Activated naive CD8-positive, alpha-beta T cell (primary cell): ENCODE results near the gene NES.

Experiments
- H3K27ac Mint-ChIP-seq: one replicate; pipeline ENCODE4 v1.8.0; 2021; ENCODE audit warnings: mixed read lengths
- H3K27me3 Mint-ChIP-seq: one replicate; pipeline ENCODE4 v1.8.0; 2021; ENCODE audit warnings: mixed read lengths
- H3K36me3 Mint-ChIP-seq: one replicate; pipeline ENCODE4 v1.8.0; 2021; ENCODE audit warnings: mixed read lengths
- H3K4me1 Mint-ChIP-seq: one replicate; pipeline ENCODE4 v1.8.0; 2021; ENCODE audit warnings: low read depth, mixed read lengths
- H3K4me3 Mint-ChIP-seq: one replicate; pipeline ENCODE4 v1.8.0; 2021; ENCODE audit warnings: mild to moderate bottlenecking, mixed read lengths
- H3K9me3 Mint-ChIP-seq: one replicate; pipeline ENCODE4 v1.8.0; 2021; ENCODE audit warnings: low read depth, mixed read lengths

The NES gene

GRCh38 chr1:156676820-156677615 lies at the start of gene NES:
TSS of gene NES (minus strand) at chr1:156677407. CDS start at chr1:156677264, 143 bp downstream.
- Mint-ChIP-seq H3K4me1 (peaks cover 12% of the 10 kb centered on the region), H3K9me3 (no peaks in the 10 kb centered on the region), H3K27me3 (peaks cover 26% of the 10 kb centered on the region), H3K27ac (no peak within 1 kb of the TSS), H3K4me3 (peak within 1 kb of the TSS; percentile 53), H3K36me3 (peaks cover 2% of the 10 kb centered on the region)

GRCh38 chr1:156726549-156727226 lies 49.5 kb upstream of the NES start:
- no peak overlapping the region for H3K27ac Mint-ChIP-seq
- no peak overlapping the region for H3K4me3 Mint-ChIP-seq
- no peaks in the 10 kb centered on the region for H3K9me3 Mint-ChIP-seq
- peaks cover 39% of the 10 kb centered on the region for H3K4me1 Mint-ChIP-seq
- no peaks in the 10 kb centered on the region for H3K27me3 Mint-ChIP-seq
- H3K36me3 Mint-ChIP-seq = peaks cover 9% of the 10 kb centered on the region

- Mint-ChIP-seq H3K9me3 (no peaks in the 10 kb centered on the region), H3K36me3 (peaks cover 9% of the 10 kb centered on the region)
Measured at GRCh38 chr1:156725683-156726280, 48.6 kb upstream of the NES start.

GRCh38 chr1:156721535-156721934 lies 44.3 kb upstream of the NES start:
- Mint-ChIP-seq H3K27me3 (no peaks in the 10 kb centered on the region), H3K27ac (no peak overlapping the region), H3K4me3 (no peak overlapping the region), H3K9me3 (no peaks in the 10 kb centered on the region), H3K36me3 (peaks cover 9% of the 10 kb centered on the region), H3K4me1 (peaks cover 20% of the 10 kb centered on the region)

More at GRCh38 chr1:156725683-156726280, 48.6 kb upstream of the NES start:
- no peaks in the 10 kb centered on the region for H3K27me3 Mint-ChIP-seq
- no peak overlapping the region for H3K4me3 Mint-ChIP-seq
- H3K4me1 Mint-ChIP-seq = peaks cover 38% of the 10 kb centered on the region
- H3K27ac Mint-ChIP-seq = no peak overlapping the region

GRCh38 chr1:156721131-156721530 lies 43.9 kb upstream of the NES start:
- Mint-ChIP-seq H3K9me3 (no peaks in the 10 kb centered on the region), H3K36me3 (peaks cover 9% of the 10 kb centered on the region), H3K4me3 (no peak overlapping the region), H3K27ac (no peak overlapping the region), H3K27me3 (no peaks in the 10 kb centered on the region), H3K4me1 (peaks cover 20% of the 10 kb centered on the region)

- Mint-ChIP-seq H3K27me3 (no peaks in the 10 kb centered on the region), H3K36me3 (peaks cover 10% of the 10 kb centered on the region), H3K4me1 (peaks cover 2% of the 10 kb centered on the region), H3K27ac (no peak overlapping the region), H3K4me3 (no peak overlapping the region), H3K9me3 (no peaks in the 10 kb centered on the region)
Measured at GRCh38 chr1:156717351-156717750, 40.1 kb upstream of the NES start.

- no peak overlapping the region for H3K4me3 Mint-ChIP-seq
- H3K27ac Mint-ChIP-seq = no peak overlapping the region
- peaks cover under 1% of the 10 kb centered on the region for H3K4me1 Mint-ChIP-seq
- H3K36me3 Mint-ChIP-seq = peaks cover 10% of the 10 kb centered on the region
- H3K9me3 Mint-ChIP-seq = no peaks in the 10 kb centered on the region
- no peaks in the 10 kb centered on the region for H3K27me3 Mint-ChIP-seq
Measured at GRCh38 chr1:156714830-156715229, 37.6 kb upstream of the NES start.

- Mint-ChIP-seq H3K27me3 (no peaks in the 10 kb centered on the region), H3K4me3 (no peak overlapping the region), H3K9me3 (no peaks in the 10 kb centered on the region), H3K27ac (no peak overlapping the region), H3K4me1 (peaks cover under 1% of the 10 kb centered on the region), H3K36me3 (peaks cover 10% of the 10 kb centered on the region)
Measured at GRCh38 chr1:156712626-156713025, 35.4 kb upstream of the NES start.

- no peaks in the 10 kb centered on the region for H3K9me3 Mint-ChIP-seq
- H3K27ac Mint-ChIP-seq = no peak overlapping the region
- H3K27me3 Mint-ChIP-seq = no peaks in the 10 kb centered on the region
- peaks cover 10% of the 10 kb centered on the region for H3K36me3 Mint-ChIP-seq
- H3K4me1 Mint-ChIP-seq = peaks cover 10% of the 10 kb centered on the region
- H3K4me3 Mint-ChIP-seq = no peak overlapping the region
Measured at GRCh38 chr1:156711011-156711817, 34.0 kb upstream of the NES start.

GRCh38 chr1:156709757-156710489 lies 32.7 kb upstream of the NES start:
- Mint-ChIP-seq H3K36me3 (peaks cover 3% of the 10 kb centered on the region), H3K4me3 (no peak overlapping the region), H3K27me3 (no peaks in the 10 kb centered on the region), H3K27ac (no peak overlapping the region), H3K9me3 (no peaks in the 10 kb centered on the region), H3K4me1 (peaks cover 20% of the 10 kb centered on the region)

GRCh38 chr1:156709031-156709430 lies 31.8 kb upstream of the NES start:
- Mint-ChIP-seq H3K27me3 (no peaks in the 10 kb centered on the region), H3K27ac (no peak overlapping the region), H3K36me3 (no peaks in the 10 kb centered on the region), H3K9me3 (no peaks in the 10 kb centered on the region), H3K4me1 (peaks cover 25% of the 10 kb centered on the region), H3K4me3 (no peak overlapping the region)

- peak overlapping the region; percentile 50 for H3K27ac Mint-ChIP-seq
- H3K4me3 Mint-ChIP-seq = no peak overlapping the region
- no peaks in the 10 kb centered on the region for H3K36me3 Mint-ChIP-seq
- peaks cover 25% of the 10 kb centered on the region for H3K4me1 Mint-ChIP-seq
- H3K27me3 Mint-ChIP-seq = no peaks in the 10 kb centered on the region
- no peaks in the 10 kb centered on the region for H3K9me3 Mint-ChIP-seq
Measured at GRCh38 chr1:156708218-156708661, 31.0 kb upstream of the NES start.

- H3K4me3 Mint-ChIP-seq = peak overlapping the region; percentile 59
- no peaks in the 10 kb centered on the region for H3K27me3 Mint-ChIP-seq
- H3K36me3 Mint-ChIP-seq = no peaks in the 10 kb centered on the region
- H3K27ac Mint-ChIP-seq = peak overlapping the region; percentile 50
- peaks cover 25% of the 10 kb centered on the region for H3K4me1 Mint-ChIP-seq
- no peaks in the 10 kb centered on the region for H3K9me3 Mint-ChIP-seq
Measured at GRCh38 chr1:156707417-156708217, 30.4 kb upstream of the NES start.
